ENCODE data around the gene MARCHF10. TPM values are rescaled to one million over a fixed set of nuclear protein-coding genes. Genes with fewer than 3 reads are reported as not detected.

The MARCHF10 gene
- total RNA-seq, 2 experiments from 2014 or later, result not detected

GRCh38 chr17:62688398-62689160 is 119.5 kb downstream of the MARCHF10 start:
- CTCF ChIA-PET (ENCODE audit: unreplicated experiment), result no interaction called here
- no peaks in the 10 kb centered on the region for H3K36me3 ChIP-seq (ENCODE audit: insufficient read depth, low read length)
- H3K27ac ChIP-seq (ENCODE audit: low read depth, low read length, poor library complexity, severe bottlenecking), result no peak overlapping the region
- H3K9me2 ChIP-seq (ENCODE audit: insufficient read depth, low read length), result no peaks in the 10 kb centered on the region
- no peak overlapping the region for H3K4me3 ChIP-seq (ENCODE audit: low read depth, low read length, poor library complexity, severe bottlenecking)
- no peak for DNase-seq (ENCODE audit: low spot score)
- no peaks in the 10 kb centered on the region for H4K20me1 ChIP-seq (ENCODE audit: insufficient read depth, low read length)
- H3K9me3 ChIP-seq (ENCODE audit: low read length), result no peaks in the 10 kb centered on the region
- H3K4me1 ChIP-seq (ENCODE audit: insufficient read depth, low read length, poor library complexity, severe bottlenecking), result no peaks in the 10 kb centered on the region
- intact Hi-C loops (cut with micrococcal nuclease; ENCODE audit: unreplicated experiment), result no loop called here
- H3K4me2 ChIP-seq (ENCODE audit: low read length), result no peak overlapping the region
- TF ChIP-seq EZH2phosphoT487 (IDR thresholded peaks at IDR 0.05; ENCODE audit: borderline replicate concordance, low read depth, low read length) (no peak), CTCF (conservative IDR thresholded peaks at IDR 0.05; ENCODE audit: low read length) (no peak)
- POLR2A ChIA-PET, result no interaction called here
- no peaks in the 10 kb centered on the region for H3K79me2 ChIP-seq (ENCODE audit: insufficient read depth, low read depth, low read length)
- no TSS peak for BruUV-seq (replicated peaks)
- no peak overlapping the region for H2AFZ ChIP-seq (ENCODE audit: low read length)

- Histone ChIP-seq H3K27ac (ENCODE audit: low read depth, low read length, poor library complexity, severe bottlenecking) (no peak overlapping the region), H3K4me3 (ENCODE audit: low read depth, low read length, poor library complexity, severe bottlenecking) (no peak overlapping the region), H3K79me2 (ENCODE audit: insufficient read depth, low read depth, low read length) (no peaks in the 10 kb centered on the region), H3K9me3 (ENCODE audit: low read length) (no peaks in the 10 kb centered on the region), H2AFZ (ENCODE audit: low read length) (no peak overlapping the region), H3K4me1 (ENCODE audit: insufficient read depth, low read length, poor library complexity, severe bottlenecking) (no peaks in the 10 kb centered on the region), H3K9me2 (ENCODE audit: insufficient read depth, low read length) (no peaks in the 10 kb centered on the region), H3K36me3 (ENCODE audit: insufficient read depth, low read length) (no peaks in the 10 kb centered on the region), H3K4me2 (ENCODE audit: low read length) (no peak overlapping the region), H4K20me1 (ENCODE audit: insufficient read depth, low read length) (no peaks in the 10 kb centered on the region)
- no peak for DNase-seq (ENCODE audit: low spot score)
- TF ChIP-seq CTCF (conservative IDR thresholded peaks at IDR 0.05; ENCODE audit: low read length), result no peak
- TF ChIP-seq EZH2phosphoT487 (IDR thresholded peaks at IDR 0.05; ENCODE audit: borderline replicate concordance, low read depth, low read length), result no peak
- no TSS peak for BruUV-seq (replicated peaks)
- POLR2A ChIA-PET, result no interaction called here
- intact Hi-C loops (cut with micrococcal nuclease; ENCODE audit: unreplicated experiment), result no loop called here
- CTCF ChIA-PET (ENCODE audit: unreplicated experiment), result no interaction called here
Observed at GRCh38 chr17:62687997-62688396, 120.1 kb downstream of the MARCHF10 start.

GRCh38 chr17:62684179-62684578 is 123.9 kb downstream of the MARCHF10 start:
- ChIA-PET POLR2A (no interaction called here), CTCF (ENCODE audit: unreplicated experiment) (no interaction called here)
- Histone ChIP-seq H3K4me1 (ENCODE audit: insufficient read depth, low read length, poor library complexity, severe bottlenecking) (no peaks in the 10 kb centered on the region), H3K4me3 (ENCODE audit: low read depth, low read length, poor library complexity, severe bottlenecking) (no peak overlapping the region), H3K9me3 (ENCODE audit: low read length) (no peaks in the 10 kb centered on the region), H2AFZ (ENCODE audit: low read length) (no peak overlapping the region), H3K9me2 (ENCODE audit: insufficient read depth, low read length) (no peaks in the 10 kb centered on the region), H3K79me2 (ENCODE audit: insufficient read depth, low read depth, low read length) (no peaks in the 10 kb centered on the region), H3K36me3 (ENCODE audit: insufficient read depth, low read length) (no peaks in the 10 kb centered on the region), H3K27ac (ENCODE audit: low read depth, low read length, poor library complexity, severe bottlenecking) (no peak overlapping the region), H4K20me1 (ENCODE audit: insufficient read depth, low read length) (no peaks in the 10 kb centered on the region), H3K4me2 (ENCODE audit: low read length) (no peak overlapping the region)
- BruUV-seq (replicated peaks), result no TSS peak
- TF ChIP-seq EZH2phosphoT487 (IDR thresholded peaks at IDR 0.05; ENCODE audit: borderline replicate concordance, low read depth, low read length), result no peak
- no peak for TF ChIP-seq CTCF (conservative IDR thresholded peaks at IDR 0.05; ENCODE audit: low read length)
- DNase-seq (ENCODE audit: low spot score), result no peak
- intact Hi-C loops (cut with micrococcal nuclease; ENCODE audit: unreplicated experiment), result no loop called here
